Measurements from ENCODE around the gene SCEL. TPM values are rescaled to one million over a fixed set of nuclear protein-coding genes. Genes with fewer than 3 reads are reported as not detected.

Gene SCEL
- polyA plus RNA-seq, 4 donors = not detected

GRCh38 chr13:77519808-77520207 is 15.7 kb upstream of the SCEL start:
- DNase-seq (ENCODE audit: low read depth in 4 of 4, low spot score in 3 of 4) = no peak

GRCh38 chr13:77521194-77521593 is 14.3 kb upstream of the SCEL start:
- no peak for DNase-seq (ENCODE audit: low read depth in 4 of 4, low spot score in 3 of 4)

DNA sequence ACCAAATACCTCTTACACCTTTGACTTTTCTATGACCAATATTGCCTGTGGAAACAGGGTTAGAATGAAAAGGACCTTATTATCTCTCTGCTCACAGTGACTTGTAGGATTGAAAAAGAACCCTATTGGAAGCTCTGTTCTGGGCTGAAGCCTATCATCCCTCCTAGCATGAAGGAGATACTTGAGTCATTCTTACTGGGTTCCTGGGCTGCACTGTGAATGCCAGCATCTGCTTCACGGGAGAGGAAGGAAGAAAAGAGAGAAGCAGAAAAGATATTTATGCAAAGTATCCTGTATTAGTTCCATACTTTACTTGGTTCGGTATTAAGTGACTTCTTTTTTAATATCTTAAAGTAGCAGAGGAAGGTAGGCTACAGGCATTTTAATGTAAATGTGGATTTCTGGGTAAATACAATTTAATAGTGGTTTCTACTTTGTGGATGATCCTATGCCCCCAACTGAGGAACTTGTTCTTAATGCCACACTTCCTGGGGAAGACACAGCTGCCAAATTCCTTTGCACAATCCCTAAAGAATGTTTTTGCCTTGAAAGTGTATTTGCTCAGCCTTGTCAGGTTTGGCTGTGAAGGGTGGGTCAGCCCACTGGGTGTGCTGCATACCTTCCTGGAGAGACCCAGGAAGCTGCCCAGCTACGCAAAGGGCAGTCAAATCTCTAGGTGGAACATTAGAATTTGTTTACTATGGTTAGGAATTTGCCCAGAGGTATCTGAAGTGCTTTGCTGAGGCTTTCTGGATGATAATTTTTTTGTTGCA is 13.7 kb upstream of the SCEL start:
- DNase-seq (ENCODE audit: low read depth in 4 of 4, low spot score in 3 of 4) = no peak

GRCh38 chr13:77522444-77522843 is 13.1 kb upstream of the SCEL start:
- DNase-seq (ENCODE audit: low read depth in 4 of 4, low spot score in 3 of 4) = no peak

GRCh38 chr13:77523386-77523785 is 12.1 kb upstream of the SCEL start:
- DNase-seq (ENCODE audit: low read depth in 4 of 4, low spot score in 3 of 4) = no peak

GRCh38 chr13:77523834-77524728 is 11.4 kb upstream of the SCEL start:
- DNase-seq (ENCODE audit: low read depth in 4 of 4, low spot score in 3 of 4) = no peak

DNA sequence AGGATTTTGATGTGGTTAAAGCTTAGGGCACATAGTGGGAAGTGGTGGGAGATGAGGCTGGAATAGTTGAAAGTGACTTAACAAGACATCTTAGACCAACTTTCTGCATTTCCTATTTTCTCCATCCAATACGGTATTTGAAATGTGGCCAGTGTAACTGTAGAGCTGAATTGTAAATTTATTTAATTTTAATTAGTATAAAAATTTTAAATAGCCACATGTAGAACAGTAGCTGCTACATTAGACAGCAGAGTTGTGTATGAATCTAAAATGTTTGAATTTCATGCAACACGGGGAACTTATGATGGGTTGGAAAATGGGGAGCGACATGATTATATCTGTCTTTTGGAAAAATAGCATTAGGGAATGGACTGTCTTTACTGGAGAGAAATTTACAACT is 7.1 kb upstream of the SCEL start:
- no peak for DNase-seq (ENCODE audit: low read depth in 4 of 4, low spot score in 3 of 4)

- DNase-seq (ENCODE audit: low read depth in 4 of 4, low spot score in 3 of 4) = no peak
Observed at GRCh38 chr13:77528834-77529500, 6.5 kb upstream of the SCEL start.

- no peak for DNase-seq (ENCODE audit: low read depth in 4 of 4, low spot score in 3 of 4)
Observed at GRCh38 chr13:77529501-77529840, 6.0 kb upstream of the SCEL start.

DNA sequence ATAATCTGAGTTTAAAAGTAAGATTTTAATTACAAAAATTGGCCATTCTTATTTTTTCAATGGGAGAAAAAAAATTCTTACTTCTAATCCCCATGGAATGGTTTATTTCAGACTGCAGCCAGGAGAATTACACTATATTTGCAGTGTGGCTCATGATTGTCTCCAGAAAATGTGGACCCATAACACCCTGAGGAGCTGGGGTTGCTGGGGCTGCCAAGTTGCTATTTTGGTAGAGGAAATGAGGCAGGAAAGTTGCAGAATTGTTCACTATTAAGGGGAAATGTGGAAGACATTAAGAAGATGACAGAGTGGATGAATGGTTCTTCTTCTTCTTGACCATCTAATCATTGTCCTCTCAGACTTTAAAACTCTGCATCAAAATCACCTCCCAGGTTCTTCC is 4.6 kb upstream of the SCEL start:
- no peak for DNase-seq (ENCODE audit: low read depth in 4 of 4, low spot score in 3 of 4)

DNA sequence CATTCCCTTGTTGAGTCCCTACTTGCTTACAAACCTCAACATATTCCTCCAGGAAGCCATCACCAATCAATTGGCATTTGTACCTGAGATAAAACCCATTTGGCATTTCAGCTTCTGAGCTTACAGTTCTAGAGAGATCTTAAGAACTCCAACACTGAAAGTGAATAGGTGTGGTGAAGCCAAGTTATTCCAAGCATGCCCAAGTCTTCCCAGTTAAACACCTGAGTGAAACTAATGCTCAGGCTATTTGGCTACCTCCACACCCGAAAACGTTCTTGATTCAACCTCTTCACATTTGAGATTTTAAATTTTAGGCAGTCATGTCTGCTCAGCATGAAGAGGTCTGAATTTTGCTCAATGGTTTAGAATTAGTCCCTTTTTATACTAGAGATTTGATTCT is 2.5 kb upstream of the SCEL start:
- DNase-seq (ENCODE audit: low read depth in 4 of 4, low spot score in 3 of 4) = no peak

DNA sequence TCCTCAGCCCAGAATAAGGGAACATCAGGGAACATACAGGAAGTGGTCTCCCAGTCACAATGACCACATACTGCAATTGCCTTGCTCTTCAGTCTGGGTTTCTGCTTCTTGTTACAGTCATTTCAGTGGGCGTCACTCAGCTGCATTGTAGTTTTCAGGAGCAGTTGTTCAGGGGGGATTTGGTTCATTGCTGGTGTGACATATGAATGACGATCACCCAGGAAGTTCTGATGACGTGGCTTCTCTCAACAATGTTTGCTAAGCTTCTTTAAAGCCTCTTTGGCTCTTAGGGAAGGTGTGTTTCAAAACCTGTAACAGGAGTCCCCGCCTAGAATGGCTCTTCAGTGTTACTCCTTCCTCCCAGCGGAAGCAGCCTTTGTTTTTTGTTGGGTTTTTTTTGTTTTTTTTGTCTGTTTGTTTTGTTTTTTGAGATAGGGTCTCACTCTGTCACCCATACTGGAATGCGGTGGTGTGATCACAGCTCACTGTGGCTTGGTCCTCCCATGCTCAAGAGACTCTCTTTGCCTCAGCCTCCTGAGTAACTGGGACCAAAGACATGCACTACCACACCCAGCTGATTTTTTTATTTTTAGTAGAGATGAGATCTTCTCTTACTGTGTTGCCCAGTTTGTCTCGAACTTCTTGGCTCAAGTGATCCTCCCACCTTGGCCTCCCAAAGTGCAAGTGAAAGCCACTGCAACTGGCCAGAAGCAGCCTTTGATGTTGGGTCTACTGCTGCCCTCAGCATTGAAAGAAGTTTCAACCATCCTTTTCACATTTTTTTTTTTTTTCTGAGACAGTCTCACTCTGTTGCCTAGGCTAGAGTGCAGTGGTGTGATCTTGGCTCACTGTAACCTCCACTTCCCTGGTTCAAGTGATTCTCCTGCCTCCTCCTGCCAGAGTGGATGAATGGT is 1.4 kb upstream of the SCEL start:
- no peak for DNase-seq (ENCODE audit: low read depth in 4 of 4, low spot score in 3 of 4)

DNA sequence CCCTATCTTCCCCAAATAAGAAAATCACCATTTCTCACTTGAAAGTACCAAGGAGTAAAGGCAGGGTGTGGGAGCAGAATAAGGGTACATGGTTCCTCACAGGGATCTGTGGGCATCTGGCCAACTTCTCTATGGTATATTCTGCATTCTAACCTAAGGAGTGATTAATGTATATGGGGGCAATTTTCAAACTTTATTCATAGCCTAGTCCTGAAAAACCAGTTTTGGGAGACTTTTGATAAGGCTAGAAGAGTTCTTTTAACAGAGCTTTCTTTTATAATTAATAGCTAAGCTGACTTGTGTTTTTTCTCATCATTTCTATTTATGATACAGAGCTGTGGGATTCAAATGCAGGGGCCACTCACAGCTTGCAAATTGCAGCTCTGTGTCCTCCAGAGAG is 852 bp downstream of the SCEL start:
- no peak for DNase-seq (ENCODE audit: low read depth in 4 of 4, low spot score in 3 of 4)

DNA sequence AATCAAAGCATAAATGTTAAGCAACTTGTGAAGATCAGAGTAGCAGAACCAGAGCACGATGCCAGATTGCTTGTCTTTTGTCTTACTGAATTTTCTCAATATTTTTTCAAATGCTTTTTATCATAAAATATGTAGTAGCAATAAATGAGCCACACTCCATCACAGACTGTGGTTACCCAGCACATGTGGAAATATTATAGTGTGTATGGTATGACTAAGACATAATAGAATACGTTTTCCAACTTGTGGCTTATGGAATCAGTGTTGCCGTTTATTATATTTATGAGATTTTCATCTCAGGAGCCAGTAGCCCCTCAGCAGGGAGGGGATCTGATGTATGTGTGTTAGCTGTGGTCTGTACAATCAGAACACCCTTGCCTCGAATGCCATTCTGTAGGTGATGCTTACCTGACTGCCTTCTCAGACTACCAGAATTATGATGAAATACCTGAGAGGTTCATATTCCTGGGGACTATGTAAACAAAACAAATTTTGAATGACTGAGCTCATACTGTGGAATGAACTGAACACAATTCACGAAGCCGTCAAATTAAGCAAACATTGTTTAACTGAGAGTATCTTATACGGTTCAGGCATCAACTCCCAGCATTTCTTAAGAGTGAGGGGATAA is 1.9 kb downstream of the SCEL start:
- no peak for DNase-seq (ENCODE audit: low read depth in 4 of 4, low spot score in 3 of 4)

DNA sequence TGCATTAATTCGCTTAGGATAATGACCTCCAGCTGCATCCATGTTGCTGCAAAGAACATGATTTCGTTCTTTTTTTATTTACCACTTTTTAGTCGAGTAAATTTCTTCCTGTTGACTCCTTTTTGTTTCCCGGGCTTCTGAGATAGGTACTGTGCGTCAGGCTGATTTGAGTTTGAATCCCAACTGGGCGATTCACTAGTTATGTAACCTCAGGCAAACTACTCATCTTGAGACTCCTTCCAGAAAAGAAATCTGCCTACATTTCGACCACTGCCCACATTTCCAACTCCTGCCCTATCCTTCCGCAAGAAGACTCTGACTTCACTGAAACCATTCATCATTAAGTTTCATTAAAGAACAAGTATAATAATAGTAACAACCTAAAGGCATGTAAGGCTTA is 8.2 kb downstream of the SCEL start:
- no peak for DNase-seq (ENCODE audit: low read depth in 4 of 4, low spot score in 3 of 4)

DNA sequence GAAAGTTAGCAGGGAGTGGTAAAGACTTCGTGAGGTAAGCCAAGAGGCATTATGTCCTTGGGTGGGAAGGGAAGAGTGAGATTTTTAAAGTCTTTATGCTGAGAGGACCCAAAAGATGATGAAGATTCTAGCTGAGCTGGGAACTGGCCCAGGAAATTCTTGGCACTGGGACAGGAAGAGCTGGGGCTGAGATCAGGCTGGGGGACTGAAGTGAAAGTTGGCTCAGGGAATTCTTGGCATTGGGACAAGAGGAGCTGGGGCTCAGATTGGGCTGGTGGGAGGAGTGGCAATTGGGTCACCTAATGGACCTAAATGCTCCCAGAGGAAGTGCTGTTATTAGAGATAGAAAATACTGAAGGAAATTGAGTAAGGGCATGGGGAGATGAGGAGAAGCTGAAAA is 8.8 kb downstream of the SCEL start:
- DNase-seq (ENCODE audit: low read depth in 4 of 4, low spot score in 3 of 4) = no peak

- no peak for DNase-seq (ENCODE audit: low read depth in 4 of 4, low spot score in 3 of 4)
Observed at GRCh38 chr13:77544758-77545338, 9.3 kb downstream of the SCEL start.

GRCh38 chr13:77545626-77546412 is 10.3 kb downstream of the SCEL start:
- DNase-seq (ENCODE audit: low read depth in 4 of 4, low spot score in 3 of 4) = no peak

DNA sequence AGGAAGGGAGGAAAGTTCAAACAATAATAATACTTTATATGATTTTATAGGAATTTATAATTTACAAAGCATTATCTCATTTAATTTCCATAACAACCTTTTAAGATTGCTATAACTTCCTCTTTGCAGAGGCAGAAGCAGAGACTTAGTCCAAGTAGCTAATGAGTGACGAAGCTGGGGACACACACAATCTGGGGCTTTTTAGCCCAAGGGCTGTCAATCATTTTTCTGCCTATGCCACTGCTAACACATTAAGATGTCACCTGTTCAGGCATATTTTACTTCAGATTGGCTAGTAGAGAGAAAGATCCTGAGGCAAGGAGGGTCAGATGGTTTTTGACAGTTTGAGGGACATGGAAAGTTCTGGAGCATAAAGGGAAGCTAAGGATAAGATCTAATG is 12.6 kb downstream of the SCEL start:
- DNase-seq (ENCODE audit: low read depth in 4 of 4, low spot score in 3 of 4) = no peak
